ENCODE measurements around the gene NDUFS2.

NDUFS2 gene

GRCh38 chr1:161185732-161186311, 16.3 kb upstream of the NDUFS2 start:
- TF ChIP-seq TARDBP (IDR thresholded peaks at IDR 0.05): no peak
- no peak for TF ChIP-seq CTBP1 (IDR thresholded peaks at IDR 0.05; ENCODE audit: borderline replicate concordance)
- TF ChIP-seq FOXM1 (IDR thresholded peaks at IDR 0.05; ENCODE audit: borderline replicate concordance): no peak
- no peak for TF ChIP-seq ARNT (IDR thresholded peaks at IDR 0.05)
- no peak for TF ChIP-seq FOXK2 (IDR thresholded peaks at IDR 0.05)
- no peak for TF ChIP-seq LEF1 (IDR thresholded peaks at IDR 0.05; ENCODE audit: borderline replicate concordance)
- no peak for TF ChIP-seq BHLHE40 (IDR thresholded peaks at IDR 0.05; ENCODE audit: borderline replicate concordance)
- TF ChIP-seq ZNF384 (IDR thresholded peaks at IDR 0.05): no peak
- no peak for TF ChIP-seq ELF4 (IDR thresholded peaks at IDR 0.05)
- TF ChIP-seq FOXA1 (IDR thresholded peaks at IDR 0.05): no peak
- TF ChIP-seq NFRKB (IDR thresholded peaks at IDR 0.05): no peak
- TF ChIP-seq SP1 (IDR thresholded peaks at IDR 0.05): no peak
- no peak for TF ChIP-seq PKNOX1 (IDR thresholded peaks at IDR 0.05)
- ChIA-PET CTCF (no interaction called here), POLR2A (interaction anchor here (1.0 kb wide), 1 partner anchor 16 kb away, joined by 3 read pairs; the partner anchor contains the start of gene NDUFS2)
- DNase-seq (ENCODE audit: extremely low spot score): no peak

DNA sequence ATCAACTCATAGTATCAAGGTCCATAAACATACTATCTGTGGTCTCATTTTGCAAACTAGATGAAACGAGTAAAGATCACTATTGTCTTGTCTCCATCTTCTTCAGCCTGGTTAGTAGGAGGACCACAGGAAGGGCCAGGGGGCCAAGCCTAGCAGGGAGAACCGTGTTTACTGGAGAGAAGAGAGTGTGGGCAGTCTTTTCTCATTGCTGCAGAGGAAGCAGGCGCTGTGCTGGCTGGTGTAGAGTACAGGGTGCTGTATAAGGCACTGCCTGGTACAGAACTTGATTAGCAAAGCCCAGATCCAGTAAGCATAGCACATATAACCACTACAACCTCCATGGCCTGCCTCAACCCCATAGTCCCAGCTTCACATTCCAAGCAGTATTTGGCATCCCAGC, 14.9 kb upstream of the NDUFS2 start:
- no peak for DNase-seq (ENCODE audit: extremely low spot score)
- ChIA-PET POLR2A (interaction anchor here (1.4 kb wide), 1 partner anchor 14 kb away, joined by 4 read pairs; the partner anchor contains the start of gene NDUFS2), CTCF (no interaction called here)
- TF ChIP-seq BHLHE40 (IDR thresholded peaks at IDR 0.05; ENCODE audit: borderline replicate concordance): no peak
- TF ChIP-seq ELF4 (IDR thresholded peaks at IDR 0.05): no peak
- no peak for TF ChIP-seq PKNOX1 (IDR thresholded peaks at IDR 0.05)
- TF ChIP-seq HDGF (IDR thresholded peaks at IDR 0.05; ENCODE audit: borderline replicate concordance): no peak
- no peak for TF ChIP-seq SUZ12 (IDR thresholded peaks at IDR 0.05)
- no peak for TF ChIP-seq L3MBTL2 (conservative IDR thresholded peaks at IDR 0.05)
- TF ChIP-seq ZNF384 (IDR thresholded peaks at IDR 0.05): no peak
- TF ChIP-seq CTBP1 (IDR thresholded peaks at IDR 0.05; ENCODE audit: borderline replicate concordance): no peak
- no peak for TF ChIP-seq LEF1 (IDR thresholded peaks at IDR 0.05; ENCODE audit: borderline replicate concordance)
- no peak for TF ChIP-seq ARNT (IDR thresholded peaks at IDR 0.05)
- no peak for TF ChIP-seq TARDBP (IDR thresholded peaks at IDR 0.05)
- no peak for TF ChIP-seq FOXK2 (IDR thresholded peaks at IDR 0.05)
- TF ChIP-seq FOXA1 (IDR thresholded peaks at IDR 0.05): no peak
- TF ChIP-seq NFRKB (IDR thresholded peaks at IDR 0.05): no peak
- TF ChIP-seq FOXM1 (IDR thresholded peaks at IDR 0.05; ENCODE audit: borderline replicate concordance): no peak

DNA sequence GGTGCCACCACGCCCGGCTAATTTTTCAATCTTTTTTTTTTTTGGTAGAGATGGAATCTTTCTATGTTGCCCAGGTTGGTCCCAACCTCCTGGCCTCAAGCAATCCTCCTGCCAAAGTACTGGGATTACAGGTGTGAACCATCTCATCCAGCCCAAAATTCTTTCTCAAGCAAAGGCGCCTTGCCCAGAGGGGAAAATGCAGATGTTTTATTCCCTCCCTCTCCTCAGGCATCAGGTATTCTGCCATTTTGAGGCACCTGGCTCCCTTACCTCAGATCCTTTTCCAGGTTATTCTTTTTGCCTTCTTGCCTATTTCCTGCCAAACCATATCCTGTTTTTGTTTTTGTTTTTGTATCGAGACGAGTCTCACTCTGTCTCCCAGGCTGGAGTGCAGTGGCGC, 13.8 kb upstream of the NDUFS2 start:
- CTCF ChIA-PET: no interaction called here
- DNase-seq (ENCODE audit: extremely low spot score): no peak
- POLR2A ChIA-PET: interaction anchor here (1.4 kb wide), 1 partner anchor 13 kb away, joined by 4 read pairs; the partner anchor contains the start of gene NDUFS2
- TF ChIP-seq LEF1 (IDR thresholded peaks at IDR 0.05; ENCODE audit: borderline replicate concordance): no peak
- no peak for TF ChIP-seq FOXM1 (IDR thresholded peaks at IDR 0.05; ENCODE audit: borderline replicate concordance)
- TF ChIP-seq FOXK2 (IDR thresholded peaks at IDR 0.05): no peak

GRCh38 chr1:161189036-161189435, 13.1 kb upstream of the NDUFS2 start:
- POLR2A ChIA-PET: no interaction called here
- TF ChIP-seq SUZ12 (IDR thresholded peaks at IDR 0.05) (no peak), TARDBP (IDR thresholded peaks at IDR 0.05) (no peak), LEF1 (IDR thresholded peaks at IDR 0.05; ENCODE audit: borderline replicate concordance) (no peak), FOXK2 (IDR thresholded peaks at IDR 0.05) (no peak), SP1 (IDR thresholded peaks at IDR 0.05) (no peak), FOXA1 (IDR thresholded peaks at IDR 0.05) (no peak), HDGF (IDR thresholded peaks at IDR 0.05; ENCODE audit: borderline replicate concordance) (no peak), ELF4 (IDR thresholded peaks at IDR 0.05) (no peak), BHLHE40 (IDR thresholded peaks at IDR 0.05; ENCODE audit: borderline replicate concordance) (no peak)
- DNase-seq (ENCODE audit: extremely low spot score): no peak
- CTCF ChIA-PET: no interaction called here

DNA sequence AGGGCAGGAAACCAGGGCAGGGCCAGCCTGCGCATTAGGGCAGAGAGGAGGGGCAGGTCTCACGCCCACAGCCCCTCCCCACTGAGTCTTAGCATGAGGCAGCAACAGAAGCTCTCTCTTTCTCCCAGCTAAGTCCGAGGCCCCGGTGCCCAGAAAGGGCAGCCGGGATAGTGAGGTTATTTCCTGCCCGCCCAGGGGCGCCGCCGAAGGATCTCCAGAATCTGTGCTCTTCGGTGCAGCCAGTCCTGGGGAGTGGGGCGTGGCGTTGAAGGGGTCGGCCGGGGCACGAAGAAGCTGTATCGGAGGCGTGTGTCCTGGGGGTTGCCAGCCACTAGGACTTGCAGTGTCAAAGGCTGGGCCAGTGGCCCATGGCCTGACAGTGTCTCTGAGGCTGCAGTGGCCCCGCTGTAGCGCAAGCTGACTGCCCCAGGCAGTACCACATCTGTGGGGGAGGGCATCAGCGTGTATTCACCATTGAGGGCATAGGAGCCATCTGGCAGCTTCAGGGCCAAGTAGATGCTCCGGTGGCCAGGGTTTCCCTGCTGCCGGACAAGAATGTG, 11.1 kb upstream of the NDUFS2 start:
- TF ChIP-seq ARNT (IDR thresholded peaks at IDR 0.05) (no peak), SP1 (IDR thresholded peaks at IDR 0.05) (no peak)
- no peak for DNase-seq (ENCODE audit: extremely low spot score)
- ChIA-PET CTCF (interaction anchor here (1.0 to 2.2 kb wide), 5 partner anchors 8 to 191 kb away, joined by 3 to 7 read pairs (median 4); partner anchors contain the start of genes PPOX and TOMM40L), POLR2A (interaction anchor here (0.8 to 1.1 kb wide), 2 partner anchors 11 to 20 kb away, joined by 3 to 4 read pairs; partner anchors contain the start of gene NDUFS2)

DNA sequence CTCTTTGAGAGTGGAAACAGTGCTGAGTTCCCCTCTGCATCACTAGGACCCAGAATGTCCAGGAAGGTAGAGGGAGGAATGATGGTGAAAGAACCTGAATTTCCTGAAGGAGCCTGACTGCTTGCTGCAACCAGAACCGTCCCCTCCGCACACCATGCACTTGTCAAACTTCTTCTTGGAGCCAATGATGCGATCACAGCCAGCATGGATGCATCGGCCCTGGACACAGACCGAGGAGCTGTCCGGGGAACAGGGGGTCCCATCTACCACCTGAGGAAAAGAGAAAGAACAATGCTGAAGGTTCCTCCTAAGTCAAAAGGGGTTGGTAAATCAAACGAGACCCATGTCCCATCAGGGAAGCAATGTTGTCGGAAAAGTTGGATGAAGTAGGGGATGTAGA, 10.2 kb upstream of the NDUFS2 start:
- ChIA-PET CTCF (interaction anchor here (1.0 to 2.2 kb wide), 6 partner anchors 9 to 190 kb away, joined by 3 to 9 read pairs (median 4); partner anchors contain the start of genes NDUFS2, PPOX and TOMM40L), POLR2A (interaction anchor here (1.1 to 2.4 kb wide), 2 partner anchors 10 kb away, joined by 4 to 13 read pairs; partner anchors contain the start of gene NDUFS2)
- DNase-seq (ENCODE audit: extremely low spot score): no peak
- no peak for TF ChIP-seq FOXK2 (IDR thresholded peaks at IDR 0.05)
- TF ChIP-seq TARDBP (IDR thresholded peaks at IDR 0.05): no peak
- no peak for TF ChIP-seq L3MBTL2 (conservative IDR thresholded peaks at IDR 0.05)
- no peak for TF ChIP-seq NFRKB (IDR thresholded peaks at IDR 0.05)
- TF ChIP-seq LEF1 (IDR thresholded peaks at IDR 0.05; ENCODE audit: borderline replicate concordance): no peak
- TF ChIP-seq HDGF (IDR thresholded peaks at IDR 0.05; ENCODE audit: borderline replicate concordance): no peak
- TF ChIP-seq ELF4 (IDR thresholded peaks at IDR 0.05): no peak
- TF ChIP-seq FOXA1 (IDR thresholded peaks at IDR 0.05): no peak
- TF ChIP-seq BHLHE40 (IDR thresholded peaks at IDR 0.05; ENCODE audit: borderline replicate concordance): no peak
- no peak for TF ChIP-seq CTBP1 (IDR thresholded peaks at IDR 0.05; ENCODE audit: borderline replicate concordance)
- no peak for TF ChIP-seq ZNF384 (IDR thresholded peaks at IDR 0.05)

All from HEK293T (cell line).